Medulla oblongata (tissue), 1 donor: ENCODE measurements around the gene S100P.
"Not testable (repeated sequence)": the region's sequence is repeated elsewhere in the genome, so short reads cannot be mapped to it uniquely, and the experiment has no call there.

ENCODE experiments used
- DNase-seq: peaks from one replicate; pipeline ENCODE4 v3.0.0-alpha.2; 2015; ENCODE audit errors: extremely low spot score

Gene S100P

GRCh38 chr4:6693231-6694176, at the start of gene S100P:
Gene S100P (plus strand): TSS chr4:6693878. CDS start chr4:6693933, 55 bp downstream.
- DNase-seq: no peak

GRCh38 chr4:6644792-6645530, 48.7 kb upstream of the S100P start:
- no peak for DNase-seq

GRCh38 chr4:6647169-6647568, 46.5 kb upstream of the S100P start:
- DNase-seq: no peak

- no peak for DNase-seq
These were observed 46.0 kb upstream of the S100P start for GRCh38 chr4:6647582-6648230.

- no peak for DNase-seq
These were observed 44.5 kb upstream of the S100P start for GRCh38 chr4:6649216-6649615.

GRCh38 chr4:6654211-6654610, 39.5 kb upstream of the S100P start:
- DNase-seq: not testable (repeated sequence)

- DNase-seq: not testable (repeated sequence)
These were observed 38.4 kb upstream of the S100P start for GRCh38 chr4:6655291-6655690.

- DNase-seq: no peak
These were observed 37.8 kb upstream of the S100P start for GRCh38 chr4:6655924-6656323.

GRCh38 chr4:6657242-6658208, 36.2 kb upstream of the S100P start:
- DNase-seq: no peak

GRCh38 chr4:6658209-6658595, 35.5 kb upstream of the S100P start:
- DNase-seq: no peak

- DNase-seq: no peak
These were observed 35.0 kb upstream of the S100P start for GRCh38 chr4:6658597-6659075.

GRCh38 chr4:6659897-6660296, 33.8 kb upstream of the S100P start:
- no peak for DNase-seq

- no peak for DNase-seq
These were observed 33.2 kb upstream of the S100P start for GRCh38 chr4:6660430-6660829.

GRCh38 chr4:6662591-6662990, 31.1 kb upstream of the S100P start:
- no peak for DNase-seq

- DNase-seq: no peak
These were observed 29.9 kb upstream of the S100P start for GRCh38 chr4:6663596-6664393.

- DNase-seq: no peak
These were observed 28.4 kb upstream of the S100P start for GRCh38 chr4:6665320-6665654.

- DNase-seq: no peak
These were observed 25.3 kb upstream of the S100P start for GRCh38 chr4:6668391-6668790.

GRCh38 chr4:6671648-6672047, 22.0 kb upstream of the S100P start:
- no peak for DNase-seq

GRCh38 chr4:6672131-6672530, 21.5 kb upstream of the S100P start:
- no peak for DNase-seq

- not testable (repeated sequence) for DNase-seq
These were observed 21.0 kb upstream of the S100P start for GRCh38 chr4:6672541-6673190.
